ENCODE data around the gene EP400. TPM values are rescaled to one million over a fixed set of nuclear protein-coding genes. Genes with fewer than 3 reads are reported as not detected.

Gene EP400
- total and polyA plus RNA-seq, 8 donors: 33.5 to 49.9 (median 41.4) TPM

DNA sequence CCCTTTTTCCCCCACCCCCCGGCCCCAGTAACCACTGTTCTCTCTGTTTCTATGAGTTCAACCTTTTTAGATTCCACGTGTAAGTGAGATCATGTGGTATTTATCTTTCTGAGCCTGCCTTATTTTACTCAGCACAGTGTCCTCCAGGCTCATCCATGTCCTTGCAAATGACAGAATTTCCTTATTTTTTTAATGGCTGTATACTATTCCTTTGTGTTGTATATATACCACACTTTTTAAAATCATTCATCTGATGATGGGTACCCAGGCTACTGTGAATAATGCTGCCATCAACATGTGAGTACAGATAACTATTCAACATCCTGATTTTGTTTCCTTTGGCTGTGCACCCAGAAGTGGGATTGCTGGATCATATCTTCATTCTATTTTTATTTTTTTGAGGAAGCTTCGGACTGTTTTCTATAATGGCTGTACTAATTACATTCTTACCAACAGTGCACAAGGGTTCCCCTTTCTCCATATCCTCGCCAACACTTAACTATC lies 139.7 kb downstream of the EP400 start:
- intact Hi-C loops (cut with DNase I): no loop called here
- DNase-seq: no peak

DNA sequence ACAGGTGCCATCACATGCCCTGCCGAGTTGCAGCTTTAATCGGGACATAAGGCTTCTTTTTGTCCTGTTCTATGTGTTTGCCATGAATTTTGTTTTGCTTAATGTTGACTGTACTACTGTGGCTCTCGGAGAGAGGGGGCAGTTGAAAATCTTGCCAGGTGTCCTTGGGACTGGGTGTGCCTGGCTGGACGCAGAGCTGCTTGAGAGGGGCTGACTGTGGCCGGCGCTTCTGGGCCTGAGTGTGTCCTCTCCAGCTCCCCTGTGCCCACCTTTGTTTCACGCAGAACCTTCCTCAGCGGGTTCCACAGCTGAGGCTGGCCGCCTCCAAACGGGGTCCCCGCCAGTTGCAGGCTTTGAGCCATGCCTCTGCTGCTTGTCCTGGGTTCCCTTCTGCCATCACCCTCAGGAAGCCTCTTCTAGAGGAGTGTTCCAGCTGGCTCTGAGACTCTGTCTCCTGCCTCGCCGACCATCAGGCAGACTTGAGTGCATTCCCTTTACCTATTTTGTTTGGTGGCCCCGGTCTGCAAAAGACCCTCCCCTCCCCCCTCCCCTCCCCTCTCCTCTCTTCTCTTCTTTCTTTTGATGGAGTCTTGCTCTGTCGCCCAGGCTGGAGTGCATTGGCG lies 144.6 kb downstream of the EP400 start:
- Histone ChIP-seq H3K4me3 (no peak overlapping the region), H3K9me3 (no peaks in the 10 kb centered on the region), H3K36me3 (peaks cover 0 to 16% of the 10 kb centered on the region in 2 donors), H3K27ac (no peak overlapping the region), H3K4me1 (no peaks in the 10 kb centered on the region), H3K27me3 (no peaks in the 10 kb centered on the region)
- TF ChIP-seq, protein P1, sequence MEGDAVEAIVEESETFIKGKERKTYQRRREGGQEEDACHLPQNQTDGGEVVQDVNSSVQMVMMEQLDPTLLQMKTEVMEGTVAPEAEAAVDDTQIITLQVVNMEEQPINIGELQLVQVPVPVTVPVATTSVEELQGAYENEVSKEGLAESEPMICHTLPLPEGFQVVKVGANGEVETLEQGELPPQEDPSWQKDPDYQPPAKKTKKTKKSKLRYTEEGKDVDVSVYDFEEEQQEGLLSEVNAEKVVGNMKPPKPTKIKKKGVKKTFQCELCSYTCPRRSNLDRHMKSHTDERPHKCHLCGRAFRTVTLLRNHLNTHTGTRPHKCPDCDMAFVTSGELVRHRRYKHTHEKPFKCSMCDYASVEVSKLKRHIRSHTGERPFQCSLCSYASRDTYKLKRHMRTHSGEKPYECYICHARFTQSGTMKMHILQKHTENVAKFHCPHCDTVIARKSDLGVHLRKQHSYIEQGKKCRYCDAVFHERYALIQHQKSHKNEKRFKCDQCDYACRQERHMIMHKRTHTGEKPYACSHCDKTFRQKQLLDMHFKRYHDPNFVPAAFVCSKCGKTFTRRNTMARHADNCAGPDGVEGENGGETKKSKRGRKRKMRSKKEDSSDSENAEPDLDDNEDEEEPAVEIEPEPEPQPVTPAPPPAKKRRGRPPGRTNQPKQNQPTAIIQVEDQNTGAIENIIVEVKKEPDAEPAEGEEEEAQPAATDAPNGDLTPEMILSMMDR (IDR thresholded peaks at IDR 0.05): no peak
- DNase-seq (no peak), ATAC-seq (no peak)
- intact Hi-C loops (cut with DNase I): no loop called here

More for the DNA sequence above, 139.7 kb downstream of the EP400 start:
- no peak for ATAC-seq
- peaks cover 0 to 17% of the 10 kb centered on the region in 2 donors for H3K4me1 ChIP-seq
- H3K4me3 ChIP-seq: no peak overlapping the region
- TF ChIP-seq, protein P1 (IDR thresholded peaks at IDR 0.05): no peak
- H3K27ac ChIP-seq: no peak overlapping the region
- H3K27me3 ChIP-seq: no peaks in the 10 kb centered on the region
- H3K9me3 ChIP-seq: no peaks in the 10 kb centered on the region
- peaks cover 0 to 25% of the 10 kb centered on the region in 2 donors for H3K36me3 ChIP-seq

GRCh38 chr12:132095520-132096409 lies 146.0 kb downstream of the EP400 start:
- TF ChIP-seq, protein P1 (IDR thresholded peaks at IDR 0.05): no peak
- H3K4me3 ChIP-seq: no peak overlapping the region
- H3K4me1 ChIP-seq: no peaks in the 10 kb centered on the region
- H3K9me3 ChIP-seq: no peaks in the 10 kb centered on the region
- DNase-seq (no peak), ATAC-seq (no peak)
- H3K36me3 ChIP-seq: peaks cover 0 to 27% of the 10 kb centered on the region in 2 donors
- intact Hi-C loops (cut with DNase I): no loop called here
- no peak overlapping the region for H3K27ac ChIP-seq
- H3K27me3 ChIP-seq: no peaks in the 10 kb centered on the region

DNA sequence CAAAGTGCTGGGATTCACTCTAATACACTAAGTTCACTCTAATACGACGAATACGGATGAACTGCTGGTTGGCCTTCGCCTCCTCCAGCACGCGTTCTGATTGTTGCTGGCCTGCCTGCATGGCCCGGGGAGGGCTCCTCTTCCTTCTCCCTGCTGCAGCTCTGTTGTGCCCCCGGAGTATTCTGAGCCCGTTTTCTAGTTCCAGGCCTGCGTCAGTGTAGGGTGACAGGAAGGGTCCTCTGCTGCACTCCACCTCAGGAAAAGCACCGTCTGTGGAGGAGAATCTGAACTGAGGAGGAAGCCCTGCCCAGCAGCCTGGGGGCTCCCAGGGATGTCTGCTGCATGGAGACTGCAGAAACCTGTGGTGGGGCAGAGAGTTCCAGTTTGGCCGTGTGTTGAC lies 150.0 kb downstream of the EP400 start:
- TF ChIP-seq, protein P1 (IDR thresholded peaks at IDR 0.05): no peak
- DNase-seq (no peak), ATAC-seq (no peak)
- intact Hi-C loops (cut with DNase I): no loop called here
- Histone ChIP-seq H3K27ac (no peak overlapping the region), H3K36me3 (peaks cover 0 to 22% of the 10 kb centered on the region in 2 donors), H3K27me3 (no peaks in the 10 kb centered on the region), H3K9me3 (no peaks in the 10 kb centered on the region), H3K4me1 (no peaks in the 10 kb centered on the region), H3K4me3 (no peak overlapping the region)
